Midbrain (tissue), 1 donor: Measurements from ENCODE around the gene PRR18.

Source experiments
- DNase-seq: peaks from one replicate; lab custom pipeline; 2025; lab: John Stamatoyannopoulos, UW

PRR18 gene

DNA sequence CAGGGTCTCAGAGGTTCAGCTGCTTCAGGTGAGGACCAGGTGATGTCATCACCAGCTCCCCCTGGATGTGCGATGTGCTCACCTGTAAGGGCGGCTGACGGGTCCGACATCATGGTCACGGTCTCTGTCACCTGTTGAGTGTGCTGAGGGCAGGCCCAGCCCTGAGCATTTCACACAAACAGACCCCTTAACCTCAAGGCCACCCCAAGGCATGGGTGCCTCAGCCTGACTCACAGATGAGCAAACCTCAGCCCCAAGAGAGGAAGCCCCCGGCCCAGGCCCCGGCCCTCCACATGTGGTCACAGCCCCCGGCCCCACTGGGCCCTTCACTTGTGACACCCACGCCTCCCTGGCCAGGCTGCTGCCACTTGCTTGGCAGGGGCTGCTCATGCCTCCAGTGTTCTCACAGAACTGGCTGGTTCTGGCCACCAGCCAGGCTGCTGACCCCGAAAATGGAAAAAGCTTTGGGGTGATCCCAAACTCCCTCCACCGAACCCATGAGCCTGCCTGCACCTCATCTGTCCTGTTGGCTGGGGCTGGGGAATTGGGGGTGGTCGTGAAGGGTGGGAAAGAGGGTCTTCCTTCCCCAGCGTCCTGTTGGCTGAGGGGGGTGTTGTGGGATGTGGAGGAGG is 33.3 kb downstream of the PRR18 start:
- DNase-seq: no peak

DNA sequence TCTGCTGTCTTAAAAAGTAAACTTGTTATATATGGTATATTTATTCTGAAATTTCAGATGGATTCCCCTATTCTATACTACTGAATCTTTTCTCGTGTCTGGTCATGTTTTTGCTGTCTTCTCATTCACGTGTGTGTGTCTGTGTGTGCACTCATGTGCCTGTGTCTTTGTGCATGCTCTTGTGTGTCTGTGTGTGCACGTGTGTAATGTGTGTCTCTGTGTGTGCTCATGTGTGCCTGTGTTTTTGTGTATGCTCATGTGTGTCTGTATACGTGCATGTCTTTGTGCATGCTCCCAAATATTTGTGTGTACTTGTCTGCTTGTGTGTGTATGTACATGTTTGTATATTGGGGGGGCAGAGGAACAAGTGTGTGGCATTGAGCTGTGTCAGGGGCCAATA is 34.0 kb downstream of the PRR18 start:
- DNase-seq: no peak

DNA sequence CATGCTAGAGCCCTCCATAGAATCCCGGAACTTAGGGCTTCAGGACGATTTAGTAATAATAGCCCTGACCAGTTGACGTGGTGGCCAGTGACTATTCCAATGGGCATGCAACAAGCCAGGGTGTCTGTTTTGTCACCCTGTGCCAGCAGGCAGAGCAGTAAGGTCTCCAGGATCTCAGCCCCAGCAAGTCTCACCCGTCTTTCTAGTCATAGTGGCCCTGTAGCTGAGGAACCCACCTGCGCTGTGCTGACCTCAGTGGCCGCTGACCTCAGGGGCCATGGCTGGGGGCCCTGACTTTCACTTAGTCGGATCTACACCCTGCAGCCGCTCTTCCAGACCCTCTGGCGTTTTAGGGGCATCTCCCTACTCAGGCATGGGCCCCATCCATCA is 36.8 kb downstream of the PRR18 start:
- no peak for DNase-seq

- DNase-seq: no peak
Measured at GRCh38 chr6:166270706-166271375, 37.4 kb downstream of the PRR18 start.

DNA sequence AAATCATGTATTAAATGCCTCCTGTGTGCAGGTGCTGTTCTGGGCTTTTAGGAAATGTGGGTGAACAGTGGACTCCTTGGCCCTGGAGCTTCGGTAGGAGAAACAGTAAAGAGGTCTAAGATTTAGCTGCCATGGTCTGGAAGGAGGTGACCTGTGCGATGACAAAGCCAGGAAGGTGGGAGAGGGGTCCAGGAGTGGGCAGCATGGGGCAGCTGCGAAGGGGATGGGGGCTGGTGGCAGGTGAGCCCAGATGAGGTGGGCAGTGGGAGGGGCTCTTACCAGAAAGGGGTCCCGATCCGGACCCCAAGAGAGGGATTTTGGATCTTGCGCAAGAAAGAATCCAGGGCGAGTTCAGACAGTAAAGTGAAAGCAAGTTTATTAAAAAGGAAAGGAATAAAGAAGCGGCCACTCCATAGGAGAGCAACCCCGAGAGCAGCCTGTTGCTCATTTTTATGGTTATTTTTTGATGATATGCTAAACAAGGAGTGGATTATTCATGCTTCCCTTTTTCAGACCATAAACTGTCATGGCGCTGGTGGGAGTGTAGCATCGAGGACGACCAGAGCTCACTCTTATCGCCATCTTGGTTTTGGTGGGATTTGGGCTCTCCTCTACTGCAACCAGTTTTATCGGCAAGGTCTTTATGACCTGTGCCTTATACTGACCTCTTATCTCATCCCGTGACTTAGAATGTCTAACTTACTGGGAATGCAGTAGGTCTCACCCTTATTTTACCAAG is 38.7 kb downstream of the PRR18 start:
- no peak for DNase-seq

DNA sequence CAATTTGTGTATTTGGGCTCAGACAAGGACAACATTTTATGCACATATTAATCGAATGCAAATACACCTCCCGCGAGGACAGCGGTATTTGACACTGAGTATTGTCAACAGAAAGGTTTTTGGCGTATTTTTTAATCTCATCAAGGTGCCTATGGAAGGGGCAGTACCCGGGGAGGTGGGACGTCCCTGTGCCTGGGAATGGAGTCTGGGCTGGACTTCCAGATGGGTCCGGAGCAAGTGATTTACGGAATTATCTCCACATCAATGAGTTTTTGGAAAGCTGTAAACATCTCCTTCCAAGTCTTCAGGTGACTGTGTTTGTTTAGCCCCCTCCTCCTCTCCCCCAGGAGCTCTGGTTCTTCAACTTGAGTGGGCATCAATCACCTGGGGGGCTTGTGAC is 39.8 kb downstream of the PRR18 start:
- no peak for DNase-seq

- DNase-seq: no peak
Measured at GRCh38 chr6:166267526-166267925, 40.7 kb downstream of the PRR18 start.

DNA sequence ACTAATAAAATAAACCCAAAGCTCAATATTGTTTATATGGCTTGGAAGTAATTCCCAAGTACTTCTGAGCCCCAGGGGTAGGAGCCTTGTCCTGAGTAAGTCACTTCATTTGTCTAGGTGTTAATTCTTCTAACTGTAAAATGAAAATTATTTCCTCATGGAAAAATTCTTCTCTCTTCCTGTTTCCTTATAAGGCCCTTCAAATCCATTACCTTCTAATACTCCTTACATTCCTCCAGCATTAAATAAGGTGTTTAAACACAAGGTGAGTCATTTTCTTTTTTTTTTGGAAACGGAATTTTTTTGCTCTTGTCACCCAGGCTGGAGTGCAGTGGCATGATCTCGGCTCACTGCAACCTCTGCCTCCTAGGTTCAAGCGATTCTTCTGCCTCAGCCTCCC is 41.9 kb downstream of the PRR18 start:
- no peak for DNase-seq

DNA sequence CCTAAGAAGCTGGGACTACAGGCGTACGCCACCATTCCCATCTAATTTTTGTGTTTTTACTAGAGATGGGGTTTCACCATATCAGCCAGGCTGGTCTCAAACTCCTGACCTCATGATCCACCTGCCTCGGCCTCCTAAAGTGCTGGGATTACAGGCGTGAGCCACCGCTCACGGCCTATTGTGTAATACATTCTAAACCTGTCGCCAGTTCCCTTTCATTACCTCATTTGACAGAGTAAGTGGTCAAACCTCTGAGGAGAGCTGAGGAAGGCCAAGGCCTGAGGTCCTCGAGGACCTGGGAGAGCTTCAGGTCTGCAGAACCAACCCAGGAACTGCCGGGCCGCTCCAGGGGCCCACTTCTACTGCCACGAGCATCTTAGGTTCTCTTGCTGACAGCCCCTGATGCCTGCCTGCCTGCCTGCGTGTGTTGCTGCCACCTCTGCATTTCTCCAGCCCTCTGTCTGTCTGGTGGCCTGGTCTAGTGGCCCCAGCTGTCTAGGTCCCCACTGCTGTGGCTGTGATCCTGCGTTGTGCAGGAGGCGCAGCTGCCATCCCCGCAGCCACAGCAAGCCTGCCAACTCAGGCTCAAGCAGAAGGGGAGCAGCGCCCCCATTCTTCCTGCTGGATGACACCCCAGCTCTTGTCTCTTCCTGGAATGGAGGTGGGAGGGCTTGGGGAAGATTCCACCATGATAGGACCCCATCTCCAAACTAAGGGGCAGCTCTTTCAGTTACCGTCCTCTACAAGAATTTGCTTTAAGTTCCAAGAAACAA is 45.3 kb downstream of the PRR18 start:
- DNase-seq: no peak

- DNase-seq: peak; percentile 11
Measured at GRCh38 chr6:166259296-166259977, 48.8 kb downstream of the PRR18 start.

DNA sequence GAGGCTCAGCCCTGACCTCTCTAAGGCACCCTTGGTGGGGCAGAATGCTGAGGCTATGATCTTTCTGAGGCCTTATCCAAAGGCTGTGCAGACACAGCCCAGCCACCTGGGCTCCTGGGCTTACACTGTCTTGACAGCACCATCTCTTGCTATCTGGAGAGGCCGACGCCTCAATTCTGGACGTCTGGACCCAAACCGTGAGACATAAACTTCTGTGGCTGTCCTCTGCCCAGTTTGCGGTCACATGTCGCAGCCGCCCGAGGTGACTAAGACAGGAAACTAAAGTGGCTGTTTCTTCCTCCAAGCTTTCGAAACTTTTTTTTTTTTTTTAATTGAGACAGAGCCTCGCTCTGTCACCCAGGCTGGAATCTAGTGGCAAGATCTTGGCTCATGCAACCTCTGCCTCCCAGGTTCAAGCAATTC is 49.3 kb downstream of the PRR18 start:
- DNase-seq: no peak

GRCh38 chr6:166257911-166258318 is 50.3 kb downstream of the PRR18 start:
- DNase-seq: no peak
